TTC549 (cell line): Measurements from ENCODE around the gene MUSK.

Experiments used
- FAIRE-seq: peaks from 2 replicates; lab custom pipeline; 2012; peaks lifted over from hg19 to GRCh38; lab: Jason Lieb, UNC

MUSK gene

GRCh38 chr9:110668570-110669167, at the start of gene MUSK:
Gene MUSK, plus strand, starts transcription at chr9:110668791. Its CDS starts 114 bp downstream, at chr9:110668905.
- no peak for FAIRE-seq

GRCh38 chr9:110619831-110620230, 48.8 kb upstream of the MUSK start:
- no peak for FAIRE-seq

- FAIRE-seq: no peak
These were observed 47.9 kb upstream of the MUSK start for GRCh38 chr9:110620726-110621125.

GRCh38 chr9:110622368-110622767, 46.2 kb upstream of the MUSK start:
- FAIRE-seq: no peak

- FAIRE-seq: peak; percentile 50
These were observed 45.0 kb upstream of the MUSK start for GRCh38 chr9:110623462-110624025.

- no peak for FAIRE-seq
These were observed 42.3 kb upstream of the MUSK start for GRCh38 chr9:110626101-110626829.

- FAIRE-seq: no peak
These were observed 33.0 kb upstream of the MUSK start for GRCh38 chr9:110635589-110635988.

- FAIRE-seq: peak; percentile 67
These were observed 30.1 kb upstream of the MUSK start for GRCh38 chr9:110638381-110638954.

GRCh38 chr9:110640736-110641135, 27.9 kb upstream of the MUSK start:
- FAIRE-seq: no peak

- no peak for FAIRE-seq
These were observed 27.3 kb upstream of the MUSK start for GRCh38 chr9:110641293-110641692.

- FAIRE-seq: no peak
These were observed 19.9 kb upstream of the MUSK start for GRCh38 chr9:110648696-110649095.

- FAIRE-seq: no peak
These were observed 18.3 kb upstream of the MUSK start for GRCh38 chr9:110650261-110650660.

- FAIRE-seq: no peak
These were observed 17.6 kb upstream of the MUSK start for GRCh38 chr9:110650991-110651411.

- FAIRE-seq: no peak
These were observed 12.6 kb upstream of the MUSK start for GRCh38 chr9:110655754-110656641.

- no peak for FAIRE-seq
These were observed 8.6 kb upstream of the MUSK start for GRCh38 chr9:110659891-110660541.

- FAIRE-seq: no peak
These were observed 842 bp downstream of the MUSK start for GRCh38 chr9:110669433-110669832.

GRCh38 chr9:110671849-110672248, 3.3 kb downstream of the MUSK start:
- no peak for FAIRE-seq

GRCh38 chr9:110672873-110673510, 4.4 kb downstream of the MUSK start:
- no peak for FAIRE-seq

GRCh38 chr9:110687497-110687896, 18.9 kb downstream of the MUSK start:
- FAIRE-seq: no peak

- FAIRE-seq: no peak
These were observed 19.7 kb downstream of the MUSK start for GRCh38 chr9:110688329-110688728.

- no peak for FAIRE-seq
These were observed 22.5 kb downstream of the MUSK start for GRCh38 chr9:110691002-110691549.
